B cell (primary cell): ENCODE data around the gene RASGEF1C.

Source experiments
- CTCF ChIP-seq: fragments of 200-600 bp; IDR thresholded peaks from one replicate; pipeline ENCODE4 v1.8.0; 2022; ENCODE audit warnings: antibody characterized with exemption, mild to moderate bottlenecking
- EZH2 ChIP-seq: IDR thresholded peaks from 2 replicates; pipeline ENCODE4 v1.6.1; 2012; ENCODE audit warnings: borderline replicate concordance, low read depth, mild to moderate bottlenecking, moderate library complexity, low read length; ENCODE audit not compliant: insufficient read depth, poor library complexity, severe bottlenecking

DNA sequence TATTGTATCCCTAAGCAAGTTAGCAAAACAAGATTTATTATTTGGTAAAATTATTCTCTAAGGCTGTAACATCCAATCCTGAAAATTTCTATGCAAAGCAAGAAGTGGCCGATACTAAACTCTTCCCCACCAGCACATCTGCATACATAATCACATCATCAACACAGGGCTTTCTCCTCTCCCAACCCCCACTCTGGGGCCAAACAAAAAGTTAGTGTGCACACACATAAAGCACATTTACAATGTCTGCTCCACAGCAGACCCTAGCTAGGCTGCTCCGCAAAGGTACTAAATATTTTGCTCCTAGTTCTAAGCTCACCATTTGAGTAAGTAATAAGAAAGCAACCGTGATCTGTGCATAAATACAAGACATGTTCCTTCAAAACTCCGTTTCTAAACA is 141.0 kb downstream of the RASGEF1C start:
- TF ChIP-seq CTCF: no peak
- TF ChIP-seq EZH2: no peak
